Measurements from ENCODE around the gene MRPL44. TPM values are rescaled to one million over a fixed set of nuclear protein-coding genes. Genes with fewer than 3 reads are reported as not detected.

MRPL44 gene
- total and polyA plus RNA-seq, 2 of the 8 experiments (the other 6 are each of a cell fraction or from before 2014, with no cell fraction given), result 32.0 to 53.2 TPM

DNA sequence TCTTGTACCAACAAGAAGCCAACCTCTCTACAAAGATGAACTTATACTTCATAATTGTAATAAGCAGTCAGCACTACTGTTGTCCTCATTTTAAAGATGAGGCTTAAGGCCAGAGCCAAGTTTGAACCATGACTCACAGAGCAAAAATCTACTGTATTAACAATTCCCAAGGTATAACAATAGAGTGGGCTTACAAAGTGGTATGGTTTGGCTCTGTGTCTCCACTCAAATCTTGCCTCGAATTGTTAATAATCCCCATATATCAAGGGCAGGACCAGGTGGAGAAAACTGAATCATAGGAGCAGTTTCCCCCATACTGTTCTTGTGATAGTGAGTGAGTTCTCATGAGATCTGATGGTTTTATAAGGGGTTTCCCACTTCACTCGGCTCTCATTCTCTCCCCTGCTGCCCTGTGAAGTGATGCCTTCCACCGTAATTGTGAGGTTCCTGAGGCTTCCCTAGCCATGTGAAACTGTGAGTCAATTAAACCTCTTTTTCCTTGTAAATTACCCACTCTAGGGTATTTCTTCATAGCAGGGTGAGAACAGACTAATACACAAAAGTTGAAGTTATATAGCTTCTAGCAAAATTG, 19.5 kb downstream of the MRPL44 start:
- Histone ChIP-seq H3K14ac (ENCODE audit: insufficient read length) (no peak overlapping the region), H2BK20ac (ENCODE audit: low read length) (no peak overlapping the region), H3K18ac (ENCODE audit: extremely low read depth, low read length) (no peak overlapping the region), H4K5ac (ENCODE audit: insufficient read length, low read depth, low read length) (no peak overlapping the region), H3K4ac (replicated peaks; ENCODE audit: insufficient read length, low read depth, low read length) (no peak overlapping the region), H2BK120ac (replicated peaks; ENCODE audit: low read depth, low read length) (no peak overlapping the region), H3K36me3 (ENCODE audit: control insufficient read depth in 2 of 4, insufficient read depth in 4 of 4, low read length in 3 of 4) (peaks cover 0 to 17% (median 4%) of the 10 kb centered on the region in 4 experiments; a peak in 4 of 8 replicates), H2BK5ac (ENCODE audit: low read depth, low read length) (no peak overlapping the region), H3K23ac (ENCODE audit: insufficient read length) (no peak overlapping the region), H2AK5ac (ENCODE audit: low read depth, low read length) (no peak overlapping the region), H2BK15ac (ENCODE audit: low read length) (no peak overlapping the region), H3K9ac (replicated peaks in 1 of 4; ENCODE audit: extremely low read depth in 1 of 4, low read depth in 3 of 4, low read length in 3 of 4) (no peak overlapping the region), H4K91ac (replicated peaks; ENCODE audit: insufficient read length, low read length) (no peak overlapping the region), H2BK12ac (ENCODE audit: low read depth, low read length) (no peak overlapping the region), H3K9me3 (ENCODE audit: insufficient read depth in 2 of 2, low read depth in 1 of 2, low read length in 1 of 2) (no peaks in the 10 kb centered on the region), H3K23me2 (ENCODE audit: low read depth, low read length) (no peaks in the 10 kb centered on the region), H3K27ac (ENCODE audit: low read depth, low read length) (no peak overlapping the region), H3K4me3 (ENCODE audit: extremely low read depth in 1 of 4, insufficient read depth in 2 of 4, low read depth in 3 of 4, low read length in 4 of 4) (no peak overlapping the region), H3K79me2 (ENCODE audit: control insufficient read depth in 1 of 2, insufficient read depth in 2 of 2, low read length in 2 of 2) (no peaks in the 10 kb centered on the region), H3K79me1 (ENCODE audit: low read depth, low read length) (no peaks in the 10 kb centered on the region), H4K8ac (ENCODE audit: extremely low read depth, insufficient read depth, low read length) (no peak overlapping the region), H3K27me3 (replicated peaks in 1 of 4; ENCODE audit: control insufficient read depth in 3 of 4, extremely low read depth in 1 of 4, insufficient read depth in 3 of 4, low read length in 3 of 4) (no peaks in the 10 kb centered on the region), H3K4me1 (replicated peaks in 1 of 4; ENCODE audit: control insufficient read depth in 3 of 4, insufficient read depth in 4 of 4, low read length in 3 of 4) (no peaks in the 10 kb centered on the region), H2AFZ (ENCODE audit: low read length) (no peak overlapping the region), H4K20me1 (replicated peaks in 1 of 2; ENCODE audit: control insufficient read depth in 1 of 2, insufficient read depth in 2 of 2, low read length in 2 of 2) (no peaks in the 10 kb centered on the region), H3K4me2 (ENCODE audit: insufficient read depth in 1 of 2, low read depth in 2 of 2, low read length in 2 of 2) (no peak overlapping the region), H3K56ac (replicated peaks; ENCODE audit: insufficient read length, low read depth, low read length) (no peak overlapping the region)
- 88% methylated on average over 3 of the region's 3 CpGs; no CpG with 5 or more reads in 1 of the 2 experiments for WGBS, 2 experiments (ENCODE audit: extremely low coverage in 1 of 2, insufficient coverage in 1 of 2, insufficient read length in 1 of 2, insufficient replicate concordance in 2 of 2, low coverage in 1 of 2, low lambda C conversion rate in 2 of 2, missing lambda C conversion rate in 1 of 2)
- FAIRE-seq (no peak), DNase-seq (ENCODE audit: low read depth in 1 of 2, low spot score in 2 of 2) (no peak)
- ChIA-PET CTCF (ENCODE audit: partially characterized antibody) (interaction anchor here (0.5 to 18.2 kb wide), 5 partner anchors 9 to 595 kb away, joined by 3 to 282 read pairs (median 4); no protein-coding TSS in a partner anchor), POLR2A (ENCODE audit: partially characterized antibody) (interaction anchor here (0.6 kb wide), 1 partner anchor 462 kb away, joined by 3 read pairs; no protein-coding TSS in a partner anchor)
- no peak for TF ChIP-seq KDM4A (IDR thresholded peaks at IDR 0.05; ENCODE audit: low read depth, low read length, severe bottlenecking)
- TF ChIP-seq CTCF (IDR thresholded peaks at IDR 0.05; ENCODE audit: control extremely low read depth in 1 of 3, insufficient read depth in 1 of 3, low read depth in 1 of 3, low read length in 3 of 3), result no peak
- TF ChIP-seq TAF1 (IDR thresholded peaks at IDR 0.05; ENCODE audit: low read depth, low read length), result no peak
- no peak for TF ChIP-seq GABPA (IDR thresholded peaks at IDR 0.05; ENCODE audit: borderline replicate concordance, insufficient read depth, low read length)
- no peak for TF ChIP-seq EZH2 (IDR thresholded peaks at IDR 0.05; ENCODE audit: low read depth, low read length, severe bottlenecking)
- no peak for TF ChIP-seq HDAC6 (IDR thresholded peaks at IDR 0.05; ENCODE audit: low read depth, low read length)
- no peak for TF ChIP-seq CBX8 (IDR thresholded peaks at IDR 0.05; ENCODE audit: borderline replicate concordance, low read depth, low read length)

All from H1 (cell line).